ENCODE data around the gene PRDM5.

The PRDM5 gene

DNA sequence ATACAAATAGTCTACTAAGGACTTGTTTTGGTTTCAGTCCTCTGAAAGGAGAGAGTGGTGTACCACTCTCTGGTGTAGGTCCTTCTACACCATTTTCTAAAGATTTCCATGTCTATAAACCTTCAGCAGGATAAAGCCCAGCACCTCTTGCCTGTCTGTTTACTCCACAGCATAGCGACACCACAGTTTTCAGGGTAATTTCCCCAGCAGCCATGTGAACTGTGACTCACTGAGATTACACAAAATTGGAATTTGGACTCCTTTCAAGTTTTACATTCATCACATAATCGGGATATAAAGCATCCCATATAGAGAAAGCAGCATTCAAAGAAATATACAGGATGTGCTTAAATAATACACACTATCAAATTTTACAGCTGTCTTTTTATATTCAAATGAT, 229.6 kb downstream of the PRDM5 start:
- DNase-seq (ENCODE audit: low spot score in 2 of 2): no peak
- Mint-ChIP-seq H3K27ac (ENCODE audit: low read depth) (no peak overlapping the region), H3K9me3 (no peaks in the 10 kb centered on the region), H3K4me1 (no peaks in the 10 kb centered on the region), H3K27me3 (peaks cover 17% of the 10 kb centered on the region), H3K4me3 (no peak overlapping the region), H3K36me3 (ENCODE audit: insufficient read depth) (no peaks in the 10 kb centered on the region)
- ATAC-seq (replicated peaks; ENCODE audit: extremely low read depth, poor library complexity, severe bottlenecking): no peak

DNA sequence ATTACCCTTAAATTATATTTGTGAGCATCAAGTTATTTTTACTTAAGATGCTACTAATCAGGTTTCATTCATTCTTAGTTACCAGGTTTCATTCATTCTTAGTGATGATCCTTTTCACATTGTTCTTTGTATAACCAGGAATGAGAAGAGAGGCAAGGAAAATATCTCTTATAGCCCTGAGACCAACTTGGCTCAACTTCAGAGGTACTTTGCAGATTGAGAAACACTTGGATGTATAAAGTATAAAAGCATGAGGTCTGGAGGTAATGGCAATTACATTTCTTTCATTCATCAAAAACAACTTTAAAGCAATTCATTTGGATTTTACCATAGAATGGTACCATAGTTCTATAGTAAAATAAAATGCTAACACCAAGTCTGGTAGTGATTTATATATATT, 231.0 kb downstream of the PRDM5 start:
- ATAC-seq (replicated peaks; ENCODE audit: extremely low read depth, poor library complexity, severe bottlenecking) (no peak), DNase-seq (ENCODE audit: low spot score in 2 of 2) (no peak)
- H3K9me3 Mint-ChIP-seq: no peaks in the 10 kb centered on the region
- H3K4me3 Mint-ChIP-seq: no peak overlapping the region
- H3K27ac Mint-ChIP-seq (ENCODE audit: low read depth): no peak overlapping the region
- peaks cover 17% of the 10 kb centered on the region for H3K27me3 Mint-ChIP-seq
- no peaks in the 10 kb centered on the region for H3K36me3 Mint-ChIP-seq (ENCODE audit: insufficient read depth)
- no peaks in the 10 kb centered on the region for H3K4me1 Mint-ChIP-seq

DNA sequence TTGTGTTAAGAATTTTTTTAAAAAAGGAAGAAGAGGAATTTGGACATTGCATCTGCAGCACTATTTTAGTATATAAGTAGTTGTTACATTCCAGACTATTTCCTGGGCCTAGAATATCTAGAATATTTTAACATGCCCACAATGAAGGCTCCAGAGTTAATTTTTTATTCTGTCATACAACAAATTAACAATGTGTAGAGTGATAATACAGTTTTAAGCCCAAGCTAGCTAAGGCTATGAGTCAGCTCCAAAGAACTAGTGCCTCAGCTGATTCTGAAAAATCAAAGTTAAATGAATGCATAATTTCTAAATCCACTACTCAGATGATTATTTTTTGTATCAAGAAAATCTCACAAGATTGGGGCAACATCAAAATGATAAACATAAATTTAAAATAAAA, 231.4 kb downstream of the PRDM5 start:
- Mint-ChIP-seq H3K27me3 (peaks cover 17% of the 10 kb centered on the region), H3K4me1 (no peaks in the 10 kb centered on the region), H3K9me3 (no peaks in the 10 kb centered on the region), H3K4me3 (no peak overlapping the region), H3K36me3 (ENCODE audit: insufficient read depth) (no peaks in the 10 kb centered on the region), H3K27ac (ENCODE audit: low read depth) (no peak overlapping the region)
- ATAC-seq (replicated peaks; ENCODE audit: extremely low read depth, poor library complexity, severe bottlenecking) (no peak), DNase-seq (ENCODE audit: low spot score in 2 of 2) (no peak)

DNA sequence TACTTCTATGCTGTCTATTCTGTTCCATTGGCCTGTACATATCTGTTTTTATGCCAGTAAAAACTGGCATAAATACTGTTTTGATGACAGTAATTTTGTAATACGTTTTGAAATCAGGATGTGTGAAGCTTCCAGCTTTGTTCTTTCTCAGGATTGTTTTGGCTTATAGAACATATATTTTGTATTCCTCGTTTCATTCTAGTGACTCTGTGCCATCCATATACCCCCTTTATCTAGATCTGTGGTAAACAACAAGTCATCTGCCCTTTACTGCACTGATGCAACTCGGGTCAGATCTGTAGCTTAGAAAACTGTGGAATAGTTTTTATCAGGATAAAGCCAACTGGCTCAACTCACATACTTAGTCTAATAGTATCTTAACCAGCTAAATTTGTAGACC, 233.7 kb downstream of the PRDM5 start:
- H3K27me3 Mint-ChIP-seq: peaks cover 11% of the 10 kb centered on the region
- no peaks in the 10 kb centered on the region for H3K9me3 Mint-ChIP-seq
- no peaks in the 10 kb centered on the region for H3K4me1 Mint-ChIP-seq
- no peak overlapping the region for H3K4me3 Mint-ChIP-seq
- DNase-seq (ENCODE audit: low spot score in 2 of 2): no peak
- no peak for ATAC-seq (replicated peaks; ENCODE audit: extremely low read depth, poor library complexity, severe bottlenecking)
- no peaks in the 10 kb centered on the region for H3K36me3 Mint-ChIP-seq (ENCODE audit: insufficient read depth)
- H3K27ac Mint-ChIP-seq (ENCODE audit: low read depth): no peak overlapping the region

DNA sequence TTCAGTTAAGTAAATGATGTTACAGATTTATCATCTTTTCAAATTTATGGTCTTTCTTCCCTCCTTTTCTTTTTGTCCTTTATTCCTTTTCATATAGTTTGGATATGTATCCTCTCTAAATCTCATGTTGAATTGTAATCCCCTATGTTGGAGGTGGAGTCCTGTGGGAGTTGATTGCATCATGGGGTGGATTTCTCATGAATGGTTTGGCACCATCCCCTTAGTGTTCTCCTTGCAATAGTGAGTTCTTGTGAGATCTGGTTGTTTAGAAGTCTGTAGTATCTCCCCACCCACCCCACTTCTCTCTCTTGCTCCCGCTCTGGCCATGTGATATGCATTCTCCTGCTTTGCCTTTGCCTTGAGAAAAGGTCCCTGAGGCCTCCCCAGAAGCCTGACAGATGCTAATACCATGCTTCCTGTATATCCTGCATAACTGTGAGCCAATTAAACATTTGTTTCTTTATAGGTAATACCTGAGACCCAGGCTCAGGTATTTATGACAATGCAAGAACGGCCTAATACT, 236.7 kb downstream of the PRDM5 start:
- DNase-seq (ENCODE audit: low spot score in 2 of 2) (no peak), ATAC-seq (replicated peaks; ENCODE audit: extremely low read depth, poor library complexity, severe bottlenecking) (no peak)
- H3K4me3 Mint-ChIP-seq: no peak overlapping the region
- H3K36me3 Mint-ChIP-seq (ENCODE audit: insufficient read depth): no peaks in the 10 kb centered on the region
- no peaks in the 10 kb centered on the region for H3K4me1 Mint-ChIP-seq
- H3K27ac Mint-ChIP-seq (ENCODE audit: low read depth): no peak overlapping the region
- H3K27me3 Mint-ChIP-seq: peaks cover 11% of the 10 kb centered on the region
- no peaks in the 10 kb centered on the region for H3K9me3 Mint-ChIP-seq

DNA sequence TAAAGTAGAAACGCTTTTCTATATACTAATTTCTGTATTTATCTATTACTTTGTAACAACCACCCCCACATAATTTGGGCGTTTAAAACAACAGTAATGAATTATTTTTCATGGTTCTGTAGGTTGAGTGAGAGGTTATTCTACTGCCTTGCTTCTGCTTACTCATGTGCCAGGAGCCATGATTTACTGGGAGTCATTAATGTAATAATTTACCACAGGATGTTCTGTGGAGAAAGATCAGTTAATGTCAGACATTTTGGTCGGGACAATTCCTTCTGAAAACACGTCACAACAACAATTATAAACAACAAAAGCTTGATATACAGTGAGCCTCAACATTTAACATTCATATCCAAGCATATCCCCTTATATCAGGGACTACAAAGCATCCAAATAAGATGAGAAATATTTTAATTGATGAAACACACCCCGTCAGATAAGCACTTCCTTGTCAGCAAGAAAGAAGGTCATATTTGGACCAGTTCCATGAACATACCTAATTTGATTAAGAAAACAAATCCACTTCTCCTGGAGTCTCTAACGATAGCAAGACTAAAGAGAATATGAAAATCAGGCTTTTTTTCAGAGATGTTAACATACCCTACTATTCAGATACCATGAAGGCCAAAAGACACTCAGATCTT, 238.5 kb downstream of the PRDM5 start:
- Mint-ChIP-seq H3K9me3 (no peaks in the 10 kb centered on the region), H3K27me3 (peaks cover 8% of the 10 kb centered on the region), H3K4me3 (no peak overlapping the region), H3K36me3 (ENCODE audit: insufficient read depth) (no peaks in the 10 kb centered on the region), H3K4me1 (no peaks in the 10 kb centered on the region), H3K27ac (ENCODE audit: low read depth) (no peak overlapping the region)
- DNase-seq (ENCODE audit: low spot score in 2 of 2) (no peak), ATAC-seq (replicated peaks; ENCODE audit: extremely low read depth, poor library complexity, severe bottlenecking) (no peak)

DNA sequence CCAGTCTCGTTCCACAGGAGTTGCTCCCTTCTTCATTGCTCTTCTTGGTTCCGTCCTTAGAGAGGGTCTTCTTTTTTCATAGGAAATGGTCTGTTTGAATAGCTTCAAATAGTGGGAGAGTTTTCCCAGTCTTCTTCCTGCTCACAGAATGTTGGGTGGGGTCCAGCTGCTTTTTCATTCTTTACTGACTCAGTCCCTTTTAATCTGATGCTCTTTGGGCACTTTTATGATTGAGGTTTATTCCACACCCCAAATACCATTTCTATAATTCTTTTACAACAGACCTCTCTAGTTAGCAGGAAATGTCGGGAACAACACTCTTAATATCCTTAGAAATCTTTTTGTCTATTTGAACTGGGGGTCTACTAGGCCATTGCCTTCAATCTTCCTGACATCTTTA, 239.5 kb downstream of the PRDM5 start:
- Mint-ChIP-seq H3K4me1 (no peaks in the 10 kb centered on the region), H3K36me3 (ENCODE audit: insufficient read depth) (no peaks in the 10 kb centered on the region), H3K27me3 (peaks cover 2% of the 10 kb centered on the region), H3K9me3 (no peaks in the 10 kb centered on the region), H3K4me3 (no peak overlapping the region), H3K27ac (ENCODE audit: low read depth) (no peak overlapping the region)
- no peak for ATAC-seq (replicated peaks; ENCODE audit: extremely low read depth, poor library complexity, severe bottlenecking)
- no peak for DNase-seq (ENCODE audit: low spot score in 2 of 2)

DNA sequence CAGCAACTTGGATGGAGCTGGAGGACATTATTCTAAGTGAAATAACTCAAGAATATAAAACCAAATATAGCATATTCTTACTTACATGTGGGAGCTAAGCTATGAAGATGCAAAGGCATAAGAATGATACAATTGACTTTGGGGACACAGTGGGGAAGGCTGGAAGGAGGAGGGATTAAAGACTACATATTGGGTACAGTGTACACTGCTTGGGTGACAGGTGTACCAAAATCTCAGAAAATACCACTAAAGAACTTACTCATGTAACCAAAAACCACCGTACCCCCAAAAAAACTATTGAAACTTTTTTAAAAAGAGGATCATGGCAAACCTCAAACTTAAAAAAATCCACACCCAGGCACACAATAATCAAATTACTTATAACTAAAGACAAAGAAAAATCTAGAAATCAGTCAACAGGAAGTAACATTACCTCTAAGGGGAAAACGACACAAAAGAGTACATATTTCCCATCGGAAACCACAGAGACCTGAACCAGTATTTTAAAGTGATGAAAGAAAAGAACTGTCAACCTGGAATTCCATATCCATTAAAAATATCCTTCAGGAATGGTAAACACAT, 241.8 kb downstream of the PRDM5 start:
- no peak for DNase-seq (ENCODE audit: low spot score in 2 of 2)
- no peak overlapping the region for H3K4me3 Mint-ChIP-seq

DNA sequence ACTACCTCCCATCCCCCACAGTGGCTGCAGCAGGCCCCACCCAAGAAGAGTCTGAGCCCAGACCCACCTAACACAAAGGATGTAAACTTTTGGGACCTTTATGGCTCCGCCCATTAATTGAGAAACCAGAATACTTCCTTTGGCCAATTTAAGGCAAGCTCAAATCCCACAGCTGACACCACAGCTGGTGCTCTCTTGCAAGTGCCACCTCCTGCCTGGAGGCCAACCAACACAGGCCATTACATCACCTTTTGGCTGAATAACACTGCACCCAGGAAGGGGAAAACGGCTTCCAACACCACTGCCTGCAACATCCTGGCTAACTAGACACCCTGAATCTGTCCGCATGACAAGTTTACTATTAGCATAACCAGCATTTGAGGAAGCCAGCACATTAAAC, 248.8 kb downstream of the PRDM5 start:
- Mint-ChIP-seq H3K9me3 (peaks cover 12% of the 10 kb centered on the region), H3K27me3 (peaks cover 64% of the 10 kb centered on the region), H3K27ac (ENCODE audit: low read depth) (no peak overlapping the region), H3K4me1 (no peaks in the 10 kb centered on the region), H3K4me3 (no peak overlapping the region), H3K36me3 (ENCODE audit: insufficient read depth) (no peaks in the 10 kb centered on the region)
- DNase-seq (ENCODE audit: low spot score in 2 of 2) (no peak), ATAC-seq (replicated peaks; ENCODE audit: extremely low read depth, poor library complexity, severe bottlenecking) (no peak)

More for the DNA sequence above, 241.8 kb downstream of the PRDM5 start:
- H3K9me3 Mint-ChIP-seq: no peaks in the 10 kb centered on the region
- no peak for ATAC-seq (replicated peaks; ENCODE audit: extremely low read depth, poor library complexity, severe bottlenecking)
- no peaks in the 10 kb centered on the region for H3K4me1 Mint-ChIP-seq
- no peak overlapping the region for H3K27ac Mint-ChIP-seq (ENCODE audit: low read depth)
- H3K36me3 Mint-ChIP-seq (ENCODE audit: insufficient read depth): no peaks in the 10 kb centered on the region
- peaks cover 20% of the 10 kb centered on the region for H3K27me3 Mint-ChIP-seq

DNA sequence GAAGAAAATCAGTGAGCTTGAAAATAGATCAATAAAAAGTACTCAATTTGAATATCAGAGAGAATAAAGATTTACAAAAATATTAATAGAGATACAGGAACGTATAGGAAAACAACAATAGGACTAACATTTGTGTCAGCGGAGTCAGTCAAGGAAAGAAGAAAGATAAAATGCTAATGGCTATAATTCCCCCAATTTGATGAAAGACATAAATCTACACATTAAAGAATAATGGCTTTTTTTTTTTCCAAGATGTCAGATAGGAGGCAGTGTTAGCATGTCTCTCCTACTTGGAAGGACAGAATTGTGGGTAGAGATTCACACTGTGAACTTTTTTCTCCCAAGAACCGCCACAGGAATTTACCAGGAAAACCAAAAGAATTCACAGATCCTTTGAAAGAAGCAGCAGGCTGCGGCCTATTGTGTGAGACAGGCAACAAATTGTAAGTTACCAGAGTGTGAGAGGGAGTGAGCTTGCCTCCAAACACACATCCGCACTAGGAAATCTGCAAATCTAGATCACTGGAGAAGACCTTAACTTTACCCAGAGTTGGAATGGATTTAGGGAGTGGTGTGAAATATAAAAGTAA, 249.9 kb downstream of the PRDM5 start:
- Mint-ChIP-seq H3K9me3 (peaks cover 12% of the 10 kb centered on the region), H3K27ac (ENCODE audit: low read depth) (no peak overlapping the region), H3K36me3 (ENCODE audit: insufficient read depth) (no peaks in the 10 kb centered on the region), H3K4me3 (no peak overlapping the region), H3K27me3 (peaks cover 59% of the 10 kb centered on the region), H3K4me1 (no peaks in the 10 kb centered on the region)
- no peak for DNase-seq (ENCODE audit: low spot score in 2 of 2)
- no peak for ATAC-seq (replicated peaks; ENCODE audit: extremely low read depth, poor library complexity, severe bottlenecking)

DNA sequence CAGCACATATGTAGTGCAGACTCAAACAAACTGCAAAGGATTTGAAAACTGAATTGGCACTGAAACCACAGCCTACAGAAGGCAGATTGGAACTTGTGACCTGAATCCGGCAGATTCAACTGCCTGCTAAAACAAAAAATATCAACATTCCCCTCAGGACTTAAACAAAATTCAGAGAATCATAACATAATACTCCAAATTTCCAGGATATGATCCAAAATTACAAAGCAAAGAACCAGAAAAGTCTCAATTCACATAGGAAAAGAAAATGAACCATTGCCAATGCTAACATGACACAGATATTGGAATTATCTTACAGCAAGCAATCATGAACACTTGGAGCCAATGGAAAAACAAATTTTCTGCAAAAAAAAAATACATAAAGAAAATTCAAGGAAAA, 250.4 kb downstream of the PRDM5 start:
- peaks cover 12% of the 10 kb centered on the region for H3K9me3 Mint-ChIP-seq

DNA sequence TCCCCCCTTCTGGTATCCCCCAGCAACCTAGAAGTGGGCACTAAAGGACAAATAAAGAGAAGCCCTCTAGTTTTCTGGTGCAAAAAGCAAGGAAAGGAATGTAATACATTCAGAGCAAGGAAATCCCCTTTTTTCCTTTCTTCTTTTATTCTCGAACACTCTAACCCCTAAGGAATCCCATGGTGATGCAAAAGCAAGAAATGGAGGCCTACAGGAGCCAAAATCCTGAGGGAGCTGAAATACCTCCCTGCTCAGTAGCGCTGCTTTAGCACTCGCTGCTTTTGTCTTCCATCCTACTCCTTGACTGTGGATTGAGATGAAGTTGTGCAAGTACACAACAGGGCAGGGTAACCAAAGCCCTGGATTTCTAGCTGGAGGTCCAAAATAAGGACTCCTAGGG, 251.0 kb downstream of the PRDM5 start:
- peaks cover 52% of the 10 kb centered on the region for H3K27me3 Mint-ChIP-seq
- no peaks in the 10 kb centered on the region for H3K4me1 Mint-ChIP-seq
- H3K9me3 Mint-ChIP-seq: peaks cover 12% of the 10 kb centered on the region
- H3K4me3 Mint-ChIP-seq: no peak overlapping the region
- ATAC-seq (replicated peaks; ENCODE audit: extremely low read depth, poor library complexity, severe bottlenecking) (no peak), DNase-seq (ENCODE audit: low spot score in 2 of 2) (no peak)
- H3K36me3 Mint-ChIP-seq (ENCODE audit: insufficient read depth): no peaks in the 10 kb centered on the region
- no peak overlapping the region for H3K27ac Mint-ChIP-seq (ENCODE audit: low read depth)

More for the DNA sequence above, 250.4 kb downstream of the PRDM5 start:
- no peak overlapping the region for H3K4me3 Mint-ChIP-seq
- H3K36me3 Mint-ChIP-seq (ENCODE audit: insufficient read depth): no peaks in the 10 kb centered on the region
- no peak for ATAC-seq (replicated peaks; ENCODE audit: extremely low read depth, poor library complexity, severe bottlenecking)
- H3K4me1 Mint-ChIP-seq: no peaks in the 10 kb centered on the region
- no peak for DNase-seq (ENCODE audit: low spot score in 2 of 2)
- peaks cover 56% of the 10 kb centered on the region for H3K27me3 Mint-ChIP-seq
- no peak overlapping the region for H3K27ac Mint-ChIP-seq (ENCODE audit: low read depth)

DNA sequence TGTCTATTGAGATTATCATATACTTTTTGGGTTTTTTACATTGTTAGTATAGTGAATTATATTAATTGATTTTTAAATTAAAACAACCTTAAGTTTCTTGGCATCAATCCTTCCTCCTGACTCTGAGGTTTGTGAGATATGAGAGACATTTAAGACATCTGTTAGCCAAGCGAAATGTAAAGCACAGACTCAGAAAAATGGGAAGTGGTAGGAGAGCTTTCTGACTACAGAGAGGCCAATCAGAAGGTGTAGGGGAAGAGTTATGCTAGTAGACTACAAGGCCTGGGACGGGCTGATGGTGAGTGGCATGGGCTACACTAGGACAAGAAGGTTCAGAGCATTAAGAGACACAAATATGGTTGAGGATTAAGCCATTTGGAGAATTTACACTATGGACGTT, 255.4 kb downstream of the PRDM5 start:
- ATAC-seq (replicated peaks; ENCODE audit: extremely low read depth, poor library complexity, severe bottlenecking) (no peak), DNase-seq (ENCODE audit: low spot score in 2 of 2) (no peak)
- Mint-ChIP-seq H3K27ac (ENCODE audit: low read depth) (no peak overlapping the region), H3K36me3 (ENCODE audit: insufficient read depth) (no peaks in the 10 kb centered on the region), H3K4me3 (no peak overlapping the region), H3K9me3 (peaks cover 3% of the 10 kb centered on the region), H3K4me1 (no peaks in the 10 kb centered on the region), H3K27me3 (peaks cover 10% of the 10 kb centered on the region)

All from central memory CD8-positive, alpha-beta T cell (primary cell).